ENCODE data around the gene HNRNPAB. TPM values are rescaled to one million over a fixed set of nuclear protein-coding genes. Genes with fewer than 3 reads are reported as not detected.
"Not testable (repeated sequence)": the region's sequence is repeated elsewhere in the genome, so short reads cannot be mapped to it uniquely, and the experiment has no call there.

Gene HNRNPAB
- polyA plus RNA-seq, 1 experiment = 102 TPM

DNA sequence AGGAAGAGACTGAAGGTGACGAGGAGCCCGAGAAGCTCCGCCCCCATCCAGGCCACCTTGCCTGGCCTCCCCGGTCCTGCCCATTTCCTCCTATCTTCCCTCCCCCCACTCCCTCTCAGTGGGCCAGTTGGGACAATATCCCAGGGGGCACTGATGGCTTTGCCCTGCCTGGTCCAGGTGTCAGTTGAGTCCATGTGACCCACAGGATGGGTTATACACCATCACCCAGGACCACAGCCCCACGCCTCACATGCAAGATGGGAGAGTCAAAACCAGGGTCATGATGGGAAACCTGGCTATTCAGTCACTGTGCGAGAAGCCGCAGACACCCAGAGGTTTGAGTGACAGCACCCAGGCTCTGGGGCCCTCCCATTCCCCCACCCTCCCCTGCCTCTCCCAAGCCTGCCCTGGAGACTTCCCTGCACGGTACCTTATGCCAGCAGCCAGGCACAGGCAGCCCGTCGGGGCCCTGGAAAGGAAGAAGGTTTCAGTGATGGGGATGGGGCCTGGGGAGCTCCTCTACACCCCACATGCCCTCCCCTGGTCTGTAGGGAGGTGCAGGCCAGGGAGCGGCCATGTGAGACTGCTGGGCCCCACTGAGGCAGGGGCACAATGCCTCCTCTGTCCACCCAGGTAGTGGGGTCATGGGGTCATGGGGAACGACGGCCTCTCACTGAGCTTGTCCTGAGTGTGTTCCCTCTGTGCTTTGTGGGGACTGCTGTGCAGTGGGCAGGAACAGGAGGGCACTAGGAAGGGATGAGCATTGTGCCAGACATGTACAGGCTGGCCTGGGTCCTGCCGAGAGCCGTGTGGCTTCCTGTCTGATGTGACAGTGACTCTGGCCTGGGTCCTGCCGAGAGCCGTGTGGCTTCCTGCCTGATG is 34.6 kb downstream of the HNRNPAB start:
- TF ChIP-seq, protein P1, sequence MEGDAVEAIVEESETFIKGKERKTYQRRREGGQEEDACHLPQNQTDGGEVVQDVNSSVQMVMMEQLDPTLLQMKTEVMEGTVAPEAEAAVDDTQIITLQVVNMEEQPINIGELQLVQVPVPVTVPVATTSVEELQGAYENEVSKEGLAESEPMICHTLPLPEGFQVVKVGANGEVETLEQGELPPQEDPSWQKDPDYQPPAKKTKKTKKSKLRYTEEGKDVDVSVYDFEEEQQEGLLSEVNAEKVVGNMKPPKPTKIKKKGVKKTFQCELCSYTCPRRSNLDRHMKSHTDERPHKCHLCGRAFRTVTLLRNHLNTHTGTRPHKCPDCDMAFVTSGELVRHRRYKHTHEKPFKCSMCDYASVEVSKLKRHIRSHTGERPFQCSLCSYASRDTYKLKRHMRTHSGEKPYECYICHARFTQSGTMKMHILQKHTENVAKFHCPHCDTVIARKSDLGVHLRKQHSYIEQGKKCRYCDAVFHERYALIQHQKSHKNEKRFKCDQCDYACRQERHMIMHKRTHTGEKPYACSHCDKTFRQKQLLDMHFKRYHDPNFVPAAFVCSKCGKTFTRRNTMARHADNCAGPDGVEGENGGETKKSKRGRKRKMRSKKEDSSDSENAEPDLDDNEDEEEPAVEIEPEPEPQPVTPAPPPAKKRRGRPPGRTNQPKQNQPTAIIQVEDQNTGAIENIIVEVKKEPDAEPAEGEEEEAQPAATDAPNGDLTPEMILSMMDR (IDR thresholded peaks at IDR 0.05; ENCODE audit: low read depth, low read length) = no peak
- Histone ChIP-seq H3K9me3 (ENCODE audit: control insufficient read depth, insufficient read depth, low read length) (peaks cover 5% of the 10 kb centered on the region; the same call in 1 of the 2 replicates), H3K27me3 (ENCODE audit: control insufficient read depth, insufficient read depth, low read length) (no peaks in the 10 kb centered on the region), H3K27ac (ENCODE audit: low read depth, low read length) (no peak overlapping the region), H3K4me3 (ENCODE audit: low read depth, low read length) (no peak overlapping the region)
- CTCF ChIA-PET = no interaction called here
- POLR2A ChIA-PET = no interaction called here
- no peak for DNase-seq (ENCODE audit: low read depth, low spot score)

DNA sequence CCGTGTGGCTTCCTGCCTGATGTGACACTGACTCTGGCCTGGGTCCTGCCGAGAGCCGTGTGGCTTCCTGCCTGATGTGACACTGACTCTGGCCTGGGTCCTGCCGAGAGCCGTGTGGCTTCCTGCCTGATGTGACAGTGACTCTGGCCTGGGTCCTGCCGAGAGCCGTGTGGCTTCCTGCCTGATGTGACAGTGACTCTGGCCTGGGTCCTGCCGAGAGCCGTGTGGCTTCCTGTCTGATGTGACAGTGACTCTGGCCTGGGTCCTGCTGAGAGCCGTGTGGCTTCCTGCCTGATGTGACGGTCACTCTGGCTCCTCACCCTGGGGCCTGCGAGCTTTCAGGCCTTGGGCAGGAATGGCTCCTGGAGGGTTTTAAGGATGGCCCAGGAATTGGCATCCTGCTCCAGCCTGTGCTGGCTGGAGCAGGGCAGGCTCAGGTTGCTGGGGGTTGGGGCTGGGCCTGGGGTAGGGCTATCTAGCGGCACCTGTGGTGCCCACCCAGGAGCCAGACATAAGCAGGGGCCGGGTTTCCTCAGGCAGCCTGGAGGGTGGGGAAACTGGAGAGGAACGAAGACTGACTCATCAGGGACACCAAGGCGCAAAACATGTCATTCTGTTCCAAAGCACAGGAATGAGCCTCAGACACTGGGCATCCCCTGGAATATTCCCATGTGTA is 35.4 kb downstream of the HNRNPAB start:
- H3K9me3 ChIP-seq (ENCODE audit: control insufficient read depth, insufficient read depth, low read length); H3K27ac ChIP-seq (ENCODE audit: low read depth, low read length); POLR2A ChIA-PET; H3K4me3 ChIP-seq (ENCODE audit: low read depth, low read length); H3K27me3 ChIP-seq (ENCODE audit: control insufficient read depth, insufficient read depth, low read length); CTCF ChIA-PET; DNase-seq (ENCODE audit: low read depth, low spot score): not testable (repeated sequence)

DNA sequence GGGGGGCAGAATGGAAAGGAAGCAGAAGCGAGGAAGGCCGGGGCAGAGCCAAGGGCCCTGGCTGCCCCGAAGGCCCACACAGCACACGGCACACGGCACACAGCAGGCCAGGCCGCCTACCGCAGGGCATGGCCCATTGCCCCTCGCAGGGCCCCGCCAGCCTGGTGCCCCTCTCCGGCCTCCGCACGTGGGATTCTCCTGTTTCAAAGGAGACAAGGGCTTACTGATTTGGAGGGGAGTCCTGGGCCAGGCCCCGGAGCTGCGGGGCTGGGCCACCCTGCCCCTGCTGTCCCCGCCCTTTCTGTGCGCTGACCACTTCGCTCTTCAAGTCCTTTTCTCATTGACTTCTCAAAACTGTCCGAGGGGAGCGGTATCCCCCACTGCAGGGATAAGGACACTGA is 36.0 kb downstream of the HNRNPAB start:
- no peaks in the 10 kb centered on the region for H3K27me3 ChIP-seq (ENCODE audit: control insufficient read depth, insufficient read depth, low read length)
- H3K9me3 ChIP-seq (ENCODE audit: control insufficient read depth, insufficient read depth, low read length) = peaks cover 5% of the 10 kb centered on the region; the same call in 1 of the 2 replicates
- DNase-seq (ENCODE audit: low read depth, low spot score) = no peak
- no peak overlapping the region for H3K27ac ChIP-seq (ENCODE audit: low read depth, low read length)
- ChIA-PET POLR2A (interaction anchor here (0.6 kb wide), 1 partner anchor 471 kb away, joined by 3 read pairs; no protein-coding TSS in a partner anchor), CTCF (no interaction called here)
- H3K4me3 ChIP-seq (ENCODE audit: low read depth, low read length) = no peak overlapping the region
- TF ChIP-seq, protein P1 (IDR thresholded peaks at IDR 0.05; ENCODE audit: low read depth, low read length) = no peak

DNA sequence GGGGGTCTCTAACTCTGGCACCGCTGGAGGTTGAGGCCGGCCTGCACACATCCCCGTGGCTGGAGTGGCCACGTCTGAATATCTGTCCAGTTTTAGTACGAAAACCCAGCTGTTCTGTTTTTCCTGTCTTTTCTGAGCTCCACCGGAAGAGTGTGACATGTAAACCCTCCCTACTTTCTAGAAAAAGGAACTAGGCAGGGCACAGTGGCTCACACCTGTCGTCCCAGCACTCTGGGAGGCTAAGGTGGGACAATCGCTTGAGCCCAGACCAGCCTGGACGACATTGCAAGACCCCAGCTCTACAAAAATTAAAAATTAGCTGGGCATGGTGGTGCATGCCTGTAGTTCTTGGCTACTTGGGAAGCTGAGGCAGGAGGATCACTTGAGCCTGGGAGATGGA is 36.4 kb downstream of the HNRNPAB start:
- Histone ChIP-seq H3K27me3 (ENCODE audit: control insufficient read depth, insufficient read depth, low read length) (peaks cover 2% of the 10 kb centered on the region), H3K9me3 (ENCODE audit: control insufficient read depth, insufficient read depth, low read length) (peaks cover 7% of the 10 kb centered on the region; the same call in 1 of the 2 replicates), H3K27ac (ENCODE audit: low read depth, low read length) (no peak overlapping the region), H3K4me3 (ENCODE audit: low read depth, low read length) (no peak overlapping the region)
- DNase-seq (ENCODE audit: low read depth, low spot score) = no peak
- TF ChIP-seq, protein P1 (IDR thresholded peaks at IDR 0.05; ENCODE audit: low read depth, low read length) = no peak
- ChIA-PET CTCF (no interaction called here), POLR2A (interaction anchor here (0.6 to 0.7 kb wide), 2 partner anchors 36 to 471 kb away, joined by 3 to 5 read pairs; partner anchors contain the start of gene HNRNPAB)

DNA sequence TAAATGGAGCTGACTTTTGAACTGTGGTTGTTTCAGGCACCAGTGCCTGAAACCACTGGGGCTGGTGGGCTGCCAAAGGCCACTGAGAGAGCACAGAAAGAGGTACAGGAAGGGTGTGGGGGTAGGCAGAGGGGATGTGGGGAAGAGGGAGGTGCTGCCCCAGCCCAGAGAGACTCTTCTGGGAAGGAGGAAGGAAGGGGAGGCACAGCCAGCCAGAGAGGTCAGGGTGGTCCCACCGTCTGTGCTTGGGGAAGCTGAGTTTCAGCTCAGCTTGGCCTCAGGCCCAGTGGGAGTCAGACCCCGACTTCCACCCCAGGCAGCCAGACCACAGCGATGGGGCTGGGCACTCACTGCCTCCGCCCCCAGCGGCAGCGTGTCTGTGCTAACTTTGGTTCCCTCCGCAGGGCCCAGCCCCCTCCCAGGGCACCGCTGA is 36.9 kb downstream of the HNRNPAB start:
- no peak overlapping the region for H3K4me3 ChIP-seq (ENCODE audit: low read depth, low read length)
- ChIA-PET CTCF (no interaction called here), POLR2A (interaction anchor here (0.6 to 0.7 kb wide), 2 partner anchors 37 to 470 kb away, joined by 3 to 5 read pairs; partner anchors contain the start of gene HNRNPAB)
- DNase-seq (ENCODE audit: low read depth, low spot score) = no peak
- TF ChIP-seq, protein P1 (IDR thresholded peaks at IDR 0.05; ENCODE audit: low read depth, low read length) = no peak
- no peak overlapping the region for H3K27ac ChIP-seq (ENCODE audit: low read depth, low read length)
- H3K27me3 ChIP-seq (ENCODE audit: control insufficient read depth, insufficient read depth, low read length) = peaks cover 4% of the 10 kb centered on the region
- H3K9me3 ChIP-seq (ENCODE audit: control insufficient read depth, insufficient read depth, low read length) = peaks cover 11% of the 10 kb centered on the region; the same call in 1 of the 2 replicates

Measured in AG04450 (cell line).